Stimulated activated CD4-positive, alpha-beta T cell treated with anti-CD3 and anti-CD28 coated beads, Interleukin-4, amount 100 ng/mL, for 4 hours (primary cell): ENCODE measurements around the gene GSTM3.

Experiments used
- DNase-seq, 2 experiments: peaks; one replicate each; pipeline ENCODE4 v3.0.0-alpha.2; 2020

GSTM3 gene

GRCh38 chr1:109740615-109741373 is at the start of gene GSTM3:
TSS of gene GSTM3 (minus strand) at chr1:109741038. CDS start at chr1:109740287, 751 bp downstream.
- DNase-seq, result no peak

- no peak for DNase-seq
Observed at GRCh38 chr1:109790329-109790728, 49.5 kb upstream of the GSTM3 start.

GRCh38 chr1:109789551-109790180 is 48.8 kb upstream of the GSTM3 start:
- no peak for DNase-seq

GRCh38 chr1:109788695-109789521 is 48.1 kb upstream of the GSTM3 start:
- DNase-seq, result no peak

GRCh38 chr1:109787845-109788601 is 47.2 kb upstream of the GSTM3 start:
- no peak for DNase-seq

GRCh38 chr1:109787211-109787844 is 46.5 kb upstream of the GSTM3 start:
- no peak for DNase-seq

GRCh38 chr1:109786531-109787021 is 45.7 kb upstream of the GSTM3 start:
- no peak for DNase-seq

- DNase-seq, result no peak
Observed at GRCh38 chr1:109786112-109786480, 45.3 kb upstream of the GSTM3 start.

GRCh38 chr1:109785446-109786111 is 44.7 kb upstream of the GSTM3 start:
- DNase-seq, result no peak

- DNase-seq, result no peak
Observed at GRCh38 chr1:109784551-109785252, 43.9 kb upstream of the GSTM3 start.

- DNase-seq, result no peak
Observed at GRCh38 chr1:109783436-109783835, 42.6 kb upstream of the GSTM3 start.

GRCh38 chr1:109782927-109783326 is 42.1 kb upstream of the GSTM3 start:
- DNase-seq, result no peak

GRCh38 chr1:109782514-109782913 is 41.7 kb upstream of the GSTM3 start:
- DNase-seq, result no peak

GRCh38 chr1:109781806-109782205 is 41.0 kb upstream of the GSTM3 start:
- DNase-seq, result no peak

- DNase-seq, result no peak
Observed at GRCh38 chr1:109780982-109781381, 40.1 kb upstream of the GSTM3 start.

GRCh38 chr1:109777980-109778625 is 37.3 kb upstream of the GSTM3 start:
- no peak for DNase-seq

GRCh38 chr1:109777436-109777835 is 36.6 kb upstream of the GSTM3 start:
- no peak for DNase-seq

GRCh38 chr1:109776911-109777310 is 36.1 kb upstream of the GSTM3 start:
- peak; percentile 65 to 68 for DNase-seq

GRCh38 chr1:109776206-109776835 is 35.5 kb upstream of the GSTM3 start:
- DNase-seq, result no peak

GRCh38 chr1:109775398-109775797 is 34.6 kb upstream of the GSTM3 start:
- DNase-seq, result no peak
